ENCODE results near the gene PRKCE. TPM values are rescaled to one million over a fixed set of nuclear protein-coding genes. Genes with fewer than 3 reads are reported as not detected.

PRKCE gene
- total and polyA plus RNA-seq, 7 experiments from 2014 or later = 1.4 to 37.9 (median 19.5) TPM

DNA sequence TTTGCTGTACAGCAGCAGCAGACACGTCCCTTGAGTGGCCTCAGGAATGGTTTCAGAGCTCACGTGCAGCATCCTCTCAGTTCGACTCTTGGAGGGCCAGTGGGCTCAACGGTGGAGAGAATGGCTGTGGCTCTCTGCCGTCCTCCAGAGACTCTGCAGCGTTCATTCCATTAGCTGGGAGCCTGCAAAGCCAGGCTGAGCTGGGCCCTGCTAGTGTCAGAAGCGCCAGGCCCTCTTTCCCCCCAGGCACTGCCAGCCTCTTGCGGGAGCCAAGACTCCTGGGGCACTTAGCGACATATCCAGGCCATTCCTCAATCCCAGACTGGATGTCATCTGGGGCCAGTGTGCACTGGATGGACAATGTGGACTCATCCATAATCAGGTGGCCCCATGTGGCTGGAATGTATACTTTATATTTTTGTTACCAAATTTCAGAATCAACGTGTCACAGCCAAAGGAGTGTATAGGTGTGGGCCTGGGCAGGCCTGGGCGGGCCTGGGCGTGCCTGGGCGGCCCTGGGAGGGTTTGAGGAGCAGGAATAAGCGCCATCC lies 520.6 kb downstream of the PRKCE start:
- CTCF ChIA-PET = no interaction called here
- Mint-ChIP-seq H3K27ac (no peak overlapping the region), H3K36me3 (peaks cover 0 to 10% (median 0%) of the 10 kb centered on the region in 5 donors), H3K9me3 (no peaks in the 10 kb centered on the region), H3K4me1 (peaks cover 0 to 16% (median 0%) of the 10 kb centered on the region in 7 donors), H3K27me3 (no peaks in the 10 kb centered on the region), H3K4me3 (no peak overlapping the region)
- intact Hi-C loops (cut with micrococcal nuclease) = loop anchor here in 1 of 2 donors (10.0 kb wide), 1 partner anchor 193 kb away; no protein-coding TSS in a partner anchor
- DNase-seq (no peak), ATAC-seq (no peak)
- POLR2A ChIA-PET = no interaction called here
- Histone ChIP-seq H3K27ac (ENCODE audit: low read depth, low read length) (no peak overlapping the region), H3K4me1 (ENCODE audit: control insufficient read depth in 2 of 2, insufficient read depth in 2 of 2, low read length in 2 of 2) (peaks cover 0 to 5% of the 10 kb centered on the region in 2 donors), H3K4me3 (ENCODE audit: low read length) (no peak overlapping the region), H3K36me3 (ENCODE audit: control insufficient read depth in 2 of 3, insufficient read depth in 3 of 3, low read length in 3 of 3) (no peaks in the 10 kb centered on the region), H3K9me3 (ENCODE audit: control insufficient read depth in 2 of 3, low read length in 3 of 3) (no peaks in the 10 kb centered on the region), H3K27me3 (ENCODE audit: control insufficient read depth in 2 of 2, insufficient read depth in 2 of 2, low read length in 2 of 2) (no peaks in the 10 kb centered on the region)

DNA sequence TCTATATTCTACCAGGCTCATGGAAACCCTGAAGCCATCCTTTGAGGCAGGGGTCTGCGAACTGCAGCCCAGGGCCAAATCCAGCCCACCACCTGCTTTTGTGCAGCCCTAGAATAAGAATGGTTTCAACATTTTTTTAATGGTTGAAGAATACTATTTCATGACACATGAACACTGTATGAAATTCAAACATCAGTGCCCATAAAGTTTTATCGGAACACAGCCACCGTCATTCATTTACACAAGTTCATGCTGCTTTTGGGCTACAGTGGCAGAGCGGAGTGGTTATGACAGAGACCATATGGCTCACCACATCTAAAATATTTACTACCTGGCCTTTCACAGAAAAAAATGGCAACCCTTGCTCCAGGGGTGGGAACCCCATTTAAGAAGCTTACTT lies 521.6 kb downstream of the PRKCE start:
- H3K4me1 Mint-ChIP-seq = peaks cover 0 to 22% (median 0%) of the 10 kb centered on the region in 7 donors
- no peaks in the 10 kb centered on the region for H3K9me3 ChIP-seq (ENCODE audit: control insufficient read depth in 2 of 3, low read length in 3 of 3)
- POLR2A ChIA-PET = no interaction called here
- H3K4me3 ChIP-seq (ENCODE audit: low read length) = no peak overlapping the region
- H3K36me3 ChIP-seq (ENCODE audit: control insufficient read depth in 2 of 3, insufficient read depth in 3 of 3, low read length in 3 of 3) = no peaks in the 10 kb centered on the region
- H3K27ac ChIP-seq (ENCODE audit: low read depth, low read length) = no peak overlapping the region
- intact Hi-C loops (cut with micrococcal nuclease) = loop anchor here in 1 of 2 donors (10.0 kb wide), 1 partner anchor 192 kb away; no protein-coding TSS in a partner anchor
- no peaks in the 10 kb centered on the region for H3K27me3 ChIP-seq (ENCODE audit: control insufficient read depth in 2 of 2, insufficient read depth in 2 of 2, low read length in 2 of 2)
- peaks cover 0 to 7% (median 0%) of the 10 kb centered on the region in 5 donors for H3K36me3 Mint-ChIP-seq
- CTCF ChIA-PET = no interaction called here
- H3K9me3 Mint-ChIP-seq = no peaks in the 10 kb centered on the region
- H3K4me1 ChIP-seq (ENCODE audit: control insufficient read depth in 2 of 2, insufficient read depth in 2 of 2, low read length in 2 of 2) = peaks cover 0 to 5% of the 10 kb centered on the region in 2 donors
- H3K4me3 Mint-ChIP-seq = no peak overlapping the region
- H3K27me3 Mint-ChIP-seq = no peaks in the 10 kb centered on the region
- ATAC-seq = no peak
- H3K27ac Mint-ChIP-seq = no peak overlapping the region
- DNase-seq = no peak

GRCh38 chr2:46173636-46174250 lies 522.3 kb downstream of the PRKCE start:
- Histone ChIP-seq H3K4me1 (ENCODE audit: control insufficient read depth in 2 of 2, insufficient read depth in 2 of 2, low read length in 2 of 2) (peaks cover 0 to 8% of the 10 kb centered on the region in 2 donors), H3K9me3 (ENCODE audit: control insufficient read depth in 2 of 3, low read length in 3 of 3) (no peaks in the 10 kb centered on the region), H3K27ac (ENCODE audit: low read depth, low read length) (no peak overlapping the region), H3K27me3 (ENCODE audit: control insufficient read depth in 2 of 2, insufficient read depth in 2 of 2, low read length in 2 of 2) (no peaks in the 10 kb centered on the region), H3K36me3 (ENCODE audit: control insufficient read depth in 2 of 3, insufficient read depth in 3 of 3, low read length in 3 of 3) (no peaks in the 10 kb centered on the region), H3K4me3 (ENCODE audit: low read length) (no peak overlapping the region)
- intact Hi-C loops (cut with micrococcal nuclease) = loop anchor here in 1 of 2 donors (10.0 kb wide), 1 partner anchor 191 kb away; no protein-coding TSS in a partner anchor
- H3K36me3 Mint-ChIP-seq = peaks cover 0 to 7% (median 0%) of the 10 kb centered on the region in 5 donors
- no peak overlapping the region for H3K27ac Mint-ChIP-seq
- H3K4me3 Mint-ChIP-seq = no peak overlapping the region
- H3K27me3 Mint-ChIP-seq = no peaks in the 10 kb centered on the region
- H3K9me3 Mint-ChIP-seq = no peaks in the 10 kb centered on the region
- DNase-seq (no peak), ATAC-seq (no peak)
- ChIA-PET CTCF (no interaction called here), POLR2A (no interaction called here)
- peaks cover 3 to 25% (median 4%) of the 10 kb centered on the region in 7 donors for H3K4me1 Mint-ChIP-seq

- peak overlapping the region in 1 of 9 donors; percentile 52 for H3K27ac Mint-ChIP-seq
- H3K27me3 ChIP-seq (ENCODE audit: control insufficient read depth in 2 of 2, insufficient read depth in 2 of 2, low read length in 2 of 2) = no peaks in the 10 kb centered on the region
- H3K36me3 Mint-ChIP-seq = peaks cover 0 to 7% (median 0%) of the 10 kb centered on the region in 5 donors
- no peak overlapping the region for H3K4me3 Mint-ChIP-seq
- ATAC-seq = no peak
- no peak for DNase-seq
- H3K27ac ChIP-seq (ENCODE audit: low read depth, low read length) = no peak overlapping the region
- H3K4me3 ChIP-seq (ENCODE audit: low read length) = no peak overlapping the region
- no peaks in the 10 kb centered on the region for H3K27me3 Mint-ChIP-seq
- POLR2A ChIA-PET = no interaction called here
- intact Hi-C loops (cut with micrococcal nuclease) = loop anchor here in 1 of 2 donors (10.0 kb wide), 1 partner anchor 190 kb away; no protein-coding TSS in a partner anchor
- no peaks in the 10 kb centered on the region for H3K9me3 Mint-ChIP-seq
- no peaks in the 10 kb centered on the region for H3K9me3 ChIP-seq (ENCODE audit: control insufficient read depth in 2 of 3, low read length in 3 of 3)
- peaks cover 0 to 10% of the 10 kb centered on the region in 2 donors for H3K4me1 ChIP-seq (ENCODE audit: control insufficient read depth in 2 of 2, insufficient read depth in 2 of 2, low read length in 2 of 2)
- no peaks in the 10 kb centered on the region for H3K36me3 ChIP-seq (ENCODE audit: control insufficient read depth in 2 of 3, insufficient read depth in 3 of 3, low read length in 3 of 3)
- CTCF ChIA-PET = no interaction called here
- H3K4me1 Mint-ChIP-seq = peaks cover 10 to 33% (median 12%) of the 10 kb centered on the region in 7 donors
Measured at GRCh38 chr2:46174345-46175170, 523.1 kb downstream of the PRKCE start.

- POLR2A ChIA-PET = no interaction called here
- no peaks in the 10 kb centered on the region for H3K27me3 ChIP-seq (ENCODE audit: control insufficient read depth in 2 of 2, insufficient read depth in 2 of 2, low read length in 2 of 2)
- DNase-seq (no peak), ATAC-seq (no peak)
- intact Hi-C loops (cut with micrococcal nuclease) = loop anchor here in 1 of 2 donors (10.0 kb wide), 1 partner anchor 189 kb away; no protein-coding TSS in a partner anchor
- Mint-ChIP-seq H3K4me1 (peaks cover 10 to 40% (median 12%) of the 10 kb centered on the region in 7 donors), H3K9me3 (peaks cover 0 to 3% (median 0%) of the 10 kb centered on the region in 11 donors), H3K27me3 (no peaks in the 10 kb centered on the region), H3K36me3 (peaks cover 0 to 7% (median 0%) of the 10 kb centered on the region in 5 donors), H3K4me3 (no peak overlapping the region), H3K27ac (no peak overlapping the region)
- no peaks in the 10 kb centered on the region for H3K36me3 ChIP-seq (ENCODE audit: control insufficient read depth in 2 of 3, insufficient read depth in 3 of 3, low read length in 3 of 3)
- H3K4me1 ChIP-seq (ENCODE audit: control insufficient read depth in 2 of 2, insufficient read depth in 2 of 2, low read length in 2 of 2) = peaks cover 0 to 10% of the 10 kb centered on the region in 2 donors
- CTCF ChIA-PET = no interaction called here
- no peak overlapping the region for H3K4me3 ChIP-seq (ENCODE audit: low read length)
- no peak overlapping the region for H3K27ac ChIP-seq (ENCODE audit: low read depth, low read length)
- H3K9me3 ChIP-seq (ENCODE audit: control insufficient read depth in 2 of 3, low read length in 3 of 3) = no peaks in the 10 kb centered on the region
Measured at GRCh38 chr2:46175419-46175818, 523.9 kb downstream of the PRKCE start.

DNA sequence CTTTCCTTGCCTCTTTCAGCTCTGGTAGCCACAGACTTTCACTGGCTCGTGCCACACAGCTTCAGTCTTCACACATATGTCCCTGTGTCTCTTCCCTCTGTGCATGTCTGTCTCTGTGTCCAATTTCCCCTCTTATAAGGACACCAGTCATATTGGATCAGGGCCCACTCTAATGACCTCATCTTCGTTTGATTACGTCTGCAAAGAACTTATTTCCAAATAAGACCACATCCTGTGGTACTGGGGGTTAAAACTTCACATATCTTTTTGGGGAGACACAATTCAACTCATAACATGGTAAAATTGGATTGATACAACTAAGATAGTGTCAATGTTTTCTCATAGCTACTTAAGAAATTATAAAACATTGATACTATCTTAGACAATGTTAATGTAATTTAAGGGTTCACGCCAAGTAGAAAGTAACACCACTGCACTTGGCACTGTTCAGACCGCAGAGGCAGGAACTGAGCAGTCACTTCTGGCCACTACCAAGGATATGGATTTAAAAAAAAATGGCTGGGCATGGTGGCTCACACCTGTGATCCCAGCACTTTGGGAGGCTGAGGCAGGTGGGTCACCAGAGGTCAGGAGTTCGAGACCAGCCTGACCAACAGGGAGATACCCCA lies 526.1 kb downstream of the PRKCE start:
- peaks cover 10 to 38% (median 12%) of the 10 kb centered on the region in 7 donors for H3K4me1 Mint-ChIP-seq
- peaks cover 0 to 3% (median 0%) of the 10 kb centered on the region in 11 donors for H3K9me3 Mint-ChIP-seq
- CTCF ChIA-PET = no interaction called here
- POLR2A ChIA-PET = interaction anchor here (0.7 kb wide), 1 partner anchor 338 kb away, joined by 3 read pairs; no protein-coding TSS in a partner anchor
- Histone ChIP-seq H3K9me3 (ENCODE audit: control insufficient read depth in 2 of 3, low read length in 3 of 3) (no peaks in the 10 kb centered on the region), H3K4me1 (ENCODE audit: control insufficient read depth in 2 of 2, insufficient read depth in 2 of 2, low read length in 2 of 2) (peaks cover 0 to 10% of the 10 kb centered on the region in 2 donors), H3K27me3 (ENCODE audit: control insufficient read depth in 2 of 2, insufficient read depth in 2 of 2, low read length in 2 of 2) (no peaks in the 10 kb centered on the region), H3K36me3 (ENCODE audit: control insufficient read depth in 2 of 3, insufficient read depth in 3 of 3, low read length in 3 of 3) (no peaks in the 10 kb centered on the region), H3K4me3 (ENCODE audit: low read length) (no peak overlapping the region), H3K27ac (ENCODE audit: low read depth, low read length) (no peak overlapping the region)
- ATAC-seq = peak; percentile 20
- DNase-seq = peak in 1 of 9 donors; percentile 2
- H3K36me3 Mint-ChIP-seq = peaks cover 0 to 7% (median 0%) of the 10 kb centered on the region in 5 donors
- peak overlapping the region in 3 of 9 donors; percentile 3 to 62 (median 53) for H3K27ac Mint-ChIP-seq
- no peak overlapping the region for H3K4me3 Mint-ChIP-seq
- intact Hi-C loops (cut with micrococcal nuclease) = loop anchor here in 1 of 2 donors (10.0 kb wide), 1 partner anchor 187 kb away; no protein-coding TSS in a partner anchor
- no peaks in the 10 kb centered on the region for H3K27me3 Mint-ChIP-seq
